GM18861 (cell line): ENCODE measurements around the gene ELMO1.

ENCODE experiments used
- ATAC-seq: cut with Tn5 transposase; IDR thresholded peaks from one replicate; pipeline ENCODE4 v1.9.1; 2021; ENCODE audit not compliant: unreplicated experiment

The ELMO1 gene

GRCh38 chr7:37475646-37476045 lies 27.0 kb upstream of the ELMO1 start:
- no peak for ATAC-seq

GRCh38 chr7:37471619-37472018 lies 23.0 kb upstream of the ELMO1 start:
- ATAC-seq, result no peak

DNA sequence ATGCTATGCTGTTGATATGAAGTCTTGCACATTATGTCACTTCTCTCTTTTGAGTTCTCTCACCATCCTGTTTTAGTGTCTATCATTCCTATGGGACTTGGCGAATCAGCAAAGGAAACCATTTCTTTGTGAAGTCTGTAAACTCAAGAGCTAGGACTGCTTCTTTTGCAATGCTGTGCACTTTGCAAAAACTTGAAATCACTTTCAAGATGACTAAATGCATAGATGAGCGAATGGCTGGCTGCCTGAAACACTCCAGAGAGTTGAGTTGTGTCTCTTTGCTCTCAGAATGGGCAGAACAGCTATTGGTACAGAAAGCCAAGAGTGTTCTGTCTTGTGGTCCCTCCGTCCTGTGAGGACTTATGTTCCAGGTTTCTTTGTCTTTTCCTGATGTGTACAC lies 18.3 kb upstream of the ELMO1 start:
- ATAC-seq, result no peak

DNA sequence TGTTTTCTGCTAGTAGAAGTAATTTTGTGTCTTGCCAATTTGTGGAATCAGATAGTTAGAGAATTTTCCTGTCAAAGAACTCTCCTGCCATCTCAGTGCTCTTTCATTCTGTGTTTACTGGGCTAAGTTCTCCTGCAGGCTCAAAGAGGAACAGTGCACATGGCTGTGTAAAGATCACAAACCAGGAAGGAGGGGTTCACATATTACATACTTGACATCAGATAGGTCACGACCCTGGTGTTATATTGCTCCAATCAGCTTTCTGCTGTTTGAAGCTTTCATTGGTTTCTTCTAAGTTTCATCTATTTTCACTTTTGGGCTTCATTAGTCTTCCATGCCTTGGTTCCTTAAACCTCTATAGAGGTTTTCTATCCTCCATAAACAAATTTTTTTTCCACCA lies 13.5 kb upstream of the ELMO1 start:
- no peak for ATAC-seq

DNA sequence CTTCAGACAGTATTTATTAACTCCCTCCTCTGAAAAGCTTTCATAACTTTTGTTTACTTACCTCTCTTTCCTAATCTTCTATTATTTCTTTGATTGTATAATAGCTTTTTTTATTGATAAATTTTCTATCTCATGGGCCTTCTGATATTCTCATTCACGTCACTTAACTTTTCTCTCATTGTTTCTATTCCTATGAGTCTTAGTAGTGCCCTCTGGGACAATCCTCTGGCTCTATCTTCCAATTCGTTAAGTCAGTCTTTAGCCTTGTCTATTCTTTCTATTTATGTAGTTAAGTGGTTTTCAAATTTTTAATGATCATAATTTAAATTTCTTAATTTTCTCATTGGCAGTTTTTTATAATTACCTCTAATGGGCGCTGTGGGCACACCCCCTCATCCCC lies 6.4 kb upstream of the ELMO1 start:
- ATAC-seq, result no peak

DNA sequence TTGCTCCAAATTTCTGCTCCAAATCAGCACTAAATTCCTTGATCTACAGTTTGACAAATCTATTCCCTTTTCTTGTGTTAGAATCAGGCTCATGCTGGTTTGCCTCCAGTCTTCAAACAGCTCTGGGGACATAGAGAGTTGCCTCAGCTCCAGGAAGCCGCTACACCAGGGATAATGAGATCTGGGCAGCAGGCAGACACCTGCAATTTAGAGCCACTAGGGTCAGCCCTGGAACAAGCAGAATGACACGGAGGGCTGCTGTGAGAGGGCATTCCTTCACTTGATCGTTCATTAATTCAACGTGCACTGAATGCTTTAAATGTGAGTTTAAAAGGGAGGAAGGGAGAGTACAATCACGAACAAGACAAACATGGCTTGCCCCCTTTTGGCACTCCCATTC lies 3.7 kb upstream of the ELMO1 start:
- no peak for ATAC-seq

GRCh38 chr7:37450035-37450434 lies 1.4 kb upstream of the ELMO1 start:
- no peak for ATAC-seq

DNA sequence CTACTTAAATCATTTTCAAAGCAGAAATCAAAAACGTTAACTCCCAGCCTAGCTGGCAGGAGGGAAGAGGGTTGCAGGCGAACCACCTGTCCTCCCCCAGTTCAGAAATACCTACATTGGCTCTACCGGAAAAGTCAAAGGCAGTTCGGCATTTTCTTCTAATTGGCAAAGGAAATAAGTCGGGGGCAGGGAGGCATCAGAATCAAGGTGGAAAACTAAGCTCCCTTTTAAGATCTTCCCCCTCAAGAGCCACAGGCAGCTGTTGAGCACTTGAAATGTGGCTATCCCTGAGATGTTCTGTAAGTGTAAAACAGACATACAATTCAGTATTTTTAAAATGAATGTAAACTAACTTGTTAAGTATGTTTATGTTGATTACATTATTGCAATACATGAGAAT lies 957 bp upstream of the ELMO1 start:
- no peak for ATAC-seq

DNA sequence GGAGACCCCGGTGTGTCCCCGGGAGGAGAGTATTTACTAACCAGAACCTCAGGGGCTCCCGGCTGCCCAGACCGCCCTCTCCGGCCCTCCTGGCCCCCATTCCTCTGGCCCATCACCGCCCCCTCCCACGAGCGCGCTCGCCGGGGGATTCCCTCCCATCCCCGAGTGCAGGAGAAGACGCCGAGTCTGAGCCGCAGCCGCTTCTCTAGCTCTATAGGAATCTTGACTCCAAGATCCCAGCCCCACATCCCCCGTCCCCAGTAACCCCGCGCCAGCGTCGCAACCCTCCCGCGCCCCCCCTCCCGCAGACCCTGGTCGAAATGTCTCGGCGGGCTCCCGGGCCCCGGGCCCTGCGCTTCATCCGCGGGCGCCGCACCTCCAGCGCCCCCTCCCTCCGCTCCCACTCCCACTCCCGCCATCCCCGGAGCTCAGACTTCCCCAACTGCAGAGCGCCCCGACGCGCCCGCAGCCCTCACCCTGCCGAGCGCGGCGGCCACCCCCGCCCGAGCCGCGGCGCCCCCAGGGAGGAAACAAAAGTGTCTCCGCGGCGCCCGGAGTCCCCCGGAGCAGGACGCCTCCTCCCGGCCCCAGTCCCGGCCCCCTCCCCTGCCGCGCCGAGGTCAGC lies 541 bp downstream of the ELMO1 start:
- ATAC-seq, result no peak

GRCh38 chr7:37446371-37446770 lies 2.3 kb downstream of the ELMO1 start:
- ATAC-seq, result no peak

DNA sequence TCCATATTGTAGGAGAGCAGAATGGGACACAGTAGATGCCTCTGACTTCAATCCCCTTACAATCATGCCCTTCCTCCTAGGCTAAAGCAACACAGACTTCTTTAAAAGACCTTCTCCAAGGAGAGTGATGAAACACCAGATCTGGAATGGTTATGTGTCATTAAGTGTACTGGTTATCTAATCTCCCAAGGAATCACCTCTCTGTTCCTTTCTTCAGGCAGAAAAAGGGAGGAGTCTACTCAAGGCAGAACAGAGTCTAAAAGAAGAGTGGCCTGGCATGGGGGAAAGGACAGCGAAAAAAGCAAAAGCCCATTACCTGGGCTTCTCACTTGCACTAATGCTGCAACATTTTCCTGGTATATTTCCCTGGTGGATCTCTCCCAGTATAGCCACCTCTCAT lies 2.9 kb downstream of the ELMO1 start:
- ATAC-seq, result no peak

DNA sequence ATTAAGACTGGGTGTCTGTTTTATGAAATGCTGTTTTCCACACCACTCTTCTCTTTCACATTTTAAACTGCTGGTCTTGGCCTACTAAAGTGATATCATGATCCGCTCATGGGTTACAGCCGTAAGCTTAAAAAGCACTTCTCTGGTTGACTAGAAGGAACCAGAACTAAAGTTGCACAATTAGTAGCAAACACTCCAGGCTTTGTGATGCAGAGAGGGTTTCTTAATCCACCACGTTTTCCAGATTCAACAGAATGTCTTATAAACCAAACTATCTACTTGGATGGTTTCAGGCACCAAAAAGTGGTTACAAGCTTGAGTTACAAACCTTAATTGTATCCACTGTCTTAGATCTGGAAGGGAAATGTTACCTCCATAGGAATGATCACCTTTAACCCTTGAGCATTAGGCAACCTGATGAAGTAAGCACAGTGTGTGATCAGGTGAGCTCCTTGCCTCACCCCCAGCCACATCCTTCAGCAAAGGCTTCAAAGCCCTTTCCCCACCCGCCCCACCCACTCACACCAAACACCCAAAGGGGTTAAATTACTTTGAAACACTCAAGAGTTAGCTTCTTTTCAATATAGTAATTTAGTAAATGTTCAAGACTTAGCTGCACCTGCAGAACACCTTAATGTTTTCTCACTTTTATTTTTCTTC lies 3.5 kb downstream of the ELMO1 start:
- ATAC-seq, result no peak

- no peak for ATAC-seq
These were observed 5.0 kb downstream of the ELMO1 start for GRCh38 chr7:37443627-37444026.

- no peak for ATAC-seq
These were observed 6.4 kb downstream of the ELMO1 start for GRCh38 chr7:37442268-37442667.

DNA sequence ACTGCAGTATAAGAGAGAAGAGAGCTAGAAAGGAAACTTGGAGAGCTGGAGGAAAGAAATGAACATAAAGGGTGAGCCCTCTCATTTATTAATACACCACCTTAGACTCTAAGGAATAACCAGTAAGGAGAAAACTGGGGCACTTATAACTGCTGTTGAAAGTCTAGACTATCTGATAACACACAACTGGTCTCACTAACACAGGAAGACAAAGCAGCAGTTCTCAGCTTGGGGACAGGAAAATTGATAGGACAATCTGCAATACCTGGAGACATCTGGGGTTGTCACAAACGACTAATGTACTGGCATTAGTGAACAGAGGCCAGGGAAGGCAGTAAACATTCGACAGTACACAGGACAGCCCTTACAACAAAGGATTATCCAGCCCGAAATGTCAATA lies 6.8 kb downstream of the ELMO1 start:
- no peak for ATAC-seq

- ATAC-seq, result no peak
These were observed 7.3 kb downstream of the ELMO1 start for GRCh38 chr7:37441386-37441760.

DNA sequence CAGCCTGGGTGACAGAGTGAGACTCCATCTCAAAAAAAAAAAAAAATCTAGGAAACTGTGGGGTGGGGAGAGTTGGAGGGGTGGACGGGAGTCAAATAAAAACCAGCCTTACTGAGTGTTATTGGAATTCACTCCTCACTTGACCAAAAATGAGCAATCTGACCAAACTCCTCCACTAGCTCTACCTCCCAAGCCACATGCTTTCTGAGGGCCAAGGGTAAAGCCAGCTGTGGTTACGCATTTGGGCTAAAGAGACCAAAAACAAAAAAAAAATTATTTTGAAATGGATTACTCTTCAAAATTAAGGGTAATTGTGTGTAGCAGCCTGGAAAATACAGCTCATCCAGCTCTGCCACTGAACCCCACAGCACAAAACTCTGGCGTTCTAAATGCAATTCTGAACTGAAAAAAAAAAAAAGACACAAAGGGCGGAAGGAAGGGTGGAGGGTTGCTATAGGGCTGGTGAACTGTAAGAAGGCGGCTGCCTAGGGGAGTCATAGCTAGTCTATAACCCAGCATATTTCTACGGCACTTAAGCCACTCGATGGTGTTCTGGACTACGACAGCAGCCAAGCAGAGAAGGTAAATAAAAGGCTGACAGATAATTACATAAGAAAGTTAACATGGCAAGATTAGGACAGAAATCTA lies 7.8 kb downstream of the ELMO1 start:
- no peak for ATAC-seq

DNA sequence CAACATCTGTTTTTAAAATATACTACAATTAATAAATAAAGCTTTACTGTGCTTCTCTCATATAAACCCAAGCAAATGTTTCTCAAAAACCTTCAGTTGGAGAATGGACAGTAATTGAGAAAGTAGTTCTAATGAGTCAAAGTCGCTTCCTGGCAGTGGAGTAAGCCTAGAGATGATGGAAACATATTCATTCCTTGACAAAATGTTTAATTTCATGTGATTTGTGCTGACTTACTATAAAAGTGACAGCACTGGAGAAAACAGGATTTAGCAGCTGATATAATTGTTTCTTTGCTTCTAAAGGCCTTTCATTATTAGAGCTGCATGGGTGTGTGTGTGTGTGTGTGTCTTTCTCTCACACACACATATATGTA lies 9.0 kb downstream of the ELMO1 start:
- no peak for ATAC-seq

GRCh38 chr7:37438906-37439652 lies 9.6 kb downstream of the ELMO1 start:
- no peak for ATAC-seq

GRCh38 chr7:37435156-37435855 lies 13.4 kb downstream of the ELMO1 start:
- ATAC-seq, result no peak

DNA sequence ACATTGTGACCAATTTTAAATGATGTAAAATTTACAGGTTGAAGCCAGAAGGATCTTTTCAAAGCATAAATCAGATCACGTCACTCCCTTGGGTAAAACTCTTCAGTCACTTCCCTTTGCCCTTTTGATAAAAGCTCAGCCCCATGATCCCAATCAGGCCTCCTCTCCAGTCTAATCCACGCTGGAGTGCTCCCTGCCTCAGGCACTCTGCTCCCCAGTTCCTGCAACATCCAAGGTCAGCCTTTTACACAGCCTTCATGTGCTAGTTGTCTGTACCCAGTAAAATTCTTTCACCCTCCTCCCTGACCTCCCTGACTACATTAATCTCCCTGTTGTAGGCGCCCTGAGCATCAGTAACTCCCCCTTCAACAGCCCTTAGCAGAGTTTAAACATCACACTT lies 14.1 kb downstream of the ELMO1 start:
- ATAC-seq, result no peak
